K562 (cell line): Measurements from ENCODE around the gene E2F2. TPM values are rescaled to one million over a fixed set of nuclear protein-coding genes. Genes with fewer than 3 reads are reported as not detected.

Experiments used
- ATF1 ChIP-seq, 2 experiments: fragments of 450-650 bp in 1 of 2; IDR thresholded peaks; 2 replicates each; pipeline ENCODE4 v1.6.1; 2016; ENCODE audit warnings: missing compliant biosample characterization in 1 of 2, missing genetic modification characterization in 1 of 2
- BACH1 ChIP-seq: fragments of 200-800 bp; sonication (Bioruptor generic); IDR thresholded peaks from 2 replicates; pipeline ENCODE4 v1.6.1; 2016; ENCODE audit warnings: missing genetic modification characterization, missing compliant biosample characterization
- CREBBP ChIP-seq: IDR thresholded peaks from one replicate; pipeline ENCODE4 v1.6.1; 2012; ENCODE audit warnings: low read depth, mild to moderate bottlenecking, control low read depth, inconsistent platforms, low read length
- EP400 ChIP-seq: fragments of 450-650 bp; IDR thresholded peaks from 2 replicates; pipeline ENCODE4 v1.6.1; 2017; ENCODE audit warnings: antibody characterized with exemption, mild to moderate bottlenecking, moderate library complexity
- FOSL1 ChIP-seq: fragments of 200-800 bp; sonication (Bioruptor generic); conservative IDR thresholded peaks from 2 replicates; pipeline ENCODE4 v1.6.1; 2016; ENCODE audit warnings: missing genetic modification characterization, missing compliant biosample characterization
- HDAC2 ChIP-seq: fragments of 450-650 bp; IDR thresholded peaks from 2 replicates; pipeline ENCODE4 v1.6.1; 2016; ENCODE audit warnings: mild to moderate bottlenecking
- L3MBTL2 ChIP-seq: fragments of 450-650 bp; IDR thresholded peaks from 2 replicates; pipeline ENCODE4 v1.6.1; 2016; ENCODE audit warnings: mild to moderate bottlenecking, moderate library complexity
- LCOR ChIP-seq: sonication (generic); formaldehyde crosslinking; IDR thresholded peaks from 2 replicates; pipeline ENCODE4 v1.8.0; 2022; ENCODE audit warnings: mild to moderate bottlenecking, missing genetic modification reagents
- MTA1 ChIP-seq: fragments of 450-650 bp; IDR thresholded peaks from 2 replicates; pipeline ENCODE4 v1.6.1; 2017; ENCODE audit warnings: borderline replicate concordance
- MXI1 ChIP-seq: IDR thresholded peaks from 2 replicates; pipeline ENCODE4 v1.6.1; 2011; ENCODE audit warnings: low read depth, mild to moderate bottlenecking, improper control_type of control experiment, low read length
- NRF1 ChIP-seq, 2 experiments: fragments of 450-650 bp; IDR thresholded peaks in 1 of 2; conservative IDR thresholded peaks in 1 of 2; 2 replicates each; pipeline ENCODE4 v1.6.1; 2014; ENCODE audit warnings: mild to moderate bottlenecking in 2 of 2
- SAP30 ChIP-seq: fragments of 200-600 bp; sonication (generic); IDR thresholded peaks from 2 replicates; pipeline ENCODE4 v1.6.1; 2012; ENCODE audit warnings: borderline replicate concordance, low read depth, mild to moderate bottlenecking, moderate library complexity, low read length, control low read depth, inconsistent platforms; ENCODE audit not compliant: insufficient read depth, poor library complexity, severe bottlenecking
- SMAD4 ChIP-seq: fragments of 250-450 bp; sonication (Bioruptor Pico); conservative IDR thresholded peaks from 2 replicates; pipeline ENCODE4 v1.8.0; 2021; ENCODE audit warnings: inconsistent platforms, mild to moderate bottlenecking, moderate library complexity
- SPI1 ChIP-seq: IDR thresholded peaks from 2 replicates; pipeline ENCODE4 v1.6.1; 2011; ENCODE audit warnings: low read depth, low read length, control low read depth, borderline replicate concordance
- TAF7 ChIP-seq: fragments of 450-650 bp; IDR thresholded peaks from 2 replicates; pipeline ENCODE4 v1.6.1; 2016; ENCODE audit warnings: missing genetic modification characterization, missing compliant biosample characterization
- ZBTB1 ChIP-seq: sonication (generic); formaldehyde crosslinking; IDR thresholded peaks from 2 replicates; pipeline ENCODE4 v1.8.1; 2023; ENCODE audit warnings: missing genetic modification reagents, low read depth, mild to moderate bottlenecking, borderline replicate concordance
- ZNF121 ChIP-seq: sonication (generic); formaldehyde crosslinking; conservative IDR thresholded peaks from 2 replicates; pipeline ENCODE4 v1.8.0; 2022; ENCODE audit warnings: missing genetic modification reagents
- ZNF717 ChIP-seq: fragments of 250-450 bp; sonication (Bioruptor Pico); IDR thresholded peaks from 2 replicates; pipeline ENCODE4 v1.5.0; 2021
- polyA plus RNA-seq, 8 experiments: library from polyadenylated mRNA; depleted of rRNA in 4 of 8; stranded (reverse) in 5 of 8; unstranded in 3 of 8; fragments of >200 nt; fragmentation: Nextera tagmentation in 2 of 8; fragmentation: Illumina TruSeq in 1 of 8; extraction: Ambion mirVana in 2 of 8; extraction: Trizol in 1 of 8; gene quantifications; 2 replicates each; pipeline versions ENCODE4 v1.2.1 to v1.2.3, GENCODE V29; 2011 to 2014; ENCODE audit warnings: inconsistent platforms in 1 of 8, missing spikeins in 1 of 8
- total RNA-seq, 7 experiments: library from RNA; depleted of rRNA in 6 of 7; stranded (reverse); fragments of >200 nt in 6 of 7; fragmentation: Illumina TruSeq in 2 of 7; extraction: Trizol in 2 of 7; gene quantifications; 2 replicates each; pipeline versions ENCODE4 v1.2.1 to v1.2.3, GENCODE V29; 2011 to 2021; ENCODE audit warnings: low replicate concordance in 1 of 7
- TF ChIP-seq, protein P1 (sequence below): sonication (generic); formaldehyde crosslinking; IDR thresholded peaks from 2 replicates; pipeline ENCODE4 v1.8.1; 2023; ENCODE audit warnings: missing genetic modification reagents, mild to moderate bottlenecking, borderline replicate concordance
- TF ChIP-seq, protein P2 (sequence below), 2 experiments: fragments of 450-650 bp; IDR thresholded peaks; 2 replicates each; pipeline ENCODE4 v1.6.1; 2016
- TF ChIP-seq, protein P3 (sequence below): fragments of 250-450 bp; sonication (Bioruptor Pico); IDR thresholded peaks from 2 replicates; pipeline ENCODE4 v1.6.1; 2021; ENCODE audit warnings: mild to moderate bottlenecking

The E2F2 gene
- total and polyA plus RNA-seq, 9 of the 15 experiments (the other 6 are each of a cell fraction or from before 2014, with no cell fraction given): 3.1 to 25.3 (median 11.4) TPM

DNA sequence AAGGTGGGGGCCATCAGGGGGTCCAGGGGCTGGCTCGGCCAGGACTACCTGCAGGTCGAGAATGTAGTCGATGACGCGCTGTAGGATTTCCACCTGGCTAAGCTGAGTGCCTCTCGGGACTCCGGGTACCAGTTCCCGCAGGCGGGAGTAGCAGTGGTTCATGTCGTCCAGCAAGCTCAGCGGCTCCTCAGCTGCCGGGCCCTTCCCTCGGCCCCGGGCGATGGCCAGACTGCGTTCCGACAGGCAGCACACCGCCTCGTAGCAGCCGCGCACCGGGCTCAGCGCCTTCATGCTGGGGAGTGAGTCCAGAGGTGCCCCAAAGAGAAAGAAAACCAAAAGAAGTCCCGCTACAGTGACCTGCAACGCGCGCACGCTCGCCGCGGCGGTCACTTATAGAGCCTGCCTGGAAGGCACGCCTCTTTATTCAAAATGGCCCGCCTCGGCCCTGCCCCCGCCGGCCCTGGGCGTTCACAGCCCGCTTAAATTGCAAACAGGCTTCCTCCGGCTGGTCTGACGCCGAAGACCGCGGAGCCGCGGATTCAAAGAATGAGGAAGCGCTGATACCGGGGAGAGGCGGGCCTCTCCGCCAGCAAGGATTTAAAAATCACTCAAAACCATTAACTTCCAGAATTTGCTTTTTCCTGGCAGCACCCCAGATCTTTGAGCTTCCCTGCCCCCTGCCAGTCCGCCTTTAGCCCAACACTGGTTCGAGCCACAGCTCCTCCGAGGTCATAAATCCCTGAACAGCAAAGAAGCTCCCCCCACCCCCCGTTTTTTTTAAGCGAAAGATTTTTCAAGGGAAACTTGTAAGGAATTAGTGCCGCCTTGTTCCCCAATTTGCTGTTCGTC is 28.3 kb upstream of the E2F2 start, which contains the start of gene ID3 (continued):
- TF ChIP-seq, protein P1, sequence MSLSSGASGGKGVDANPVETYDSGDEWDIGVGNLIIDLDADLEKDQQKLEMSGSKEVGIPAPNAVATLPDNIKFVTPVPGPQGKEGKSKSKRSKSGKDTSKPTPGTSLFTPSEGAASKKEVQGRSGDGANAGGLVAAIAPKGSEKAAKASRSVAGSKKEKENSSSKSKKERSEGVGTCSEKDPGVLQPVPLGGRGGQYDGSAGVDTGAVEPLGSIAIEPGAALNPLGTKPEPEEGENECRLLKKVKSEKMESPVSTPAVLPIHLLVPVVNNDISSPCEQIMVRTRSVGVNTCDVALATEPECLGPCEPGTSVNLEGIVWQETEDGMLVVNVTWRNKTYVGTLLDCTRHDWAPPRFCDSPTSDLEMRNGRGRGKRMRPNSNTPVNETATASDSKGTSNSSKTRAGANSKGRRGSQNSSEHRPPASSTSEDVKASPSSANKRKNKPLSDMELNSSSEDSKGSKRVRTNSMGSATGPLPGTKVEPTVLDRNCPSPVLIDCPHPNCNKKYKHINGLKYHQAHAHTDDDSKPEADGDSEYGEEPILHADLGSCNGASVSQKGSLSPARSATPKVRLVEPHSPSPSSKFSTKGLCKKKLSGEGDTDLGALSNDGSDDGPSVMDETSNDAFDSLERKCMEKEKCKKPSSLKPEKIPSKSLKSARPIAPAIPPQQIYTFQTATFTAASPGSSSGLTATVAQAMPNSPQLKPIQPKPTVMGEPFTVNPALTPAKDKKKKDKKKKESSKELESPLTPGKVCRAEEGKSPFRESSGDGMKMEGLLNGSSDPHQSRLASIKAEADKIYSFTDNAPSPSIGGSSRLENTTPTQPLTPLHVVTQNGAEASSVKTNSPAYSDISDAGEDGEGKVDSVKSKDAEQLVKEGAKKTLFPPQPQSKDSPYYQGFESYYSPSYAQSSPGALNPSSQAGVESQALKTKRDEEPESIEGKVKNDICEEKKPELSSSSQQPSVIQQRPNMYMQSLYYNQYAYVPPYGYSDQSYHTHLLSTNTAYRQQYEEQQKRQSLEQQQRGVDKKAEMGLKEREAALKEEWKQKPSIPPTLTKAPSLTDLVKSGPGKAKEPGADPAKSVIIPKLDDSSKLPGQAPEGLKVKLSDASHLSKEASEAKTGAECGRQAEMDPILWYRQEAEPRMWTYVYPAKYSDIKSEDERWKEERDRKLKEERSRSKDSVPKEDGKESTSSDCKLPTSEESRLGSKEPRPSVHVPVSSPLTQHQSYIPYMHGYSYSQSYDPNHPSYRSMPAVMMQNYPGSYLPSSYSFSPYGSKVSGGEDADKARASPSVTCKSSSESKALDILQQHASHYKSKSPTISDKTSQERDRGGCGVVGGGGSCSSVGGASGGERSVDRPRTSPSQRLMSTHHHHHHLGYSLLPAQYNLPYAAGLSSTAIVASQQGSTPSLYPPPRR: no peak
- peak; percentile 35 for TF ChIP-seq EP400
- no peak for TF ChIP-seq TAF7
- TF ChIP-seq, protein P2, sequence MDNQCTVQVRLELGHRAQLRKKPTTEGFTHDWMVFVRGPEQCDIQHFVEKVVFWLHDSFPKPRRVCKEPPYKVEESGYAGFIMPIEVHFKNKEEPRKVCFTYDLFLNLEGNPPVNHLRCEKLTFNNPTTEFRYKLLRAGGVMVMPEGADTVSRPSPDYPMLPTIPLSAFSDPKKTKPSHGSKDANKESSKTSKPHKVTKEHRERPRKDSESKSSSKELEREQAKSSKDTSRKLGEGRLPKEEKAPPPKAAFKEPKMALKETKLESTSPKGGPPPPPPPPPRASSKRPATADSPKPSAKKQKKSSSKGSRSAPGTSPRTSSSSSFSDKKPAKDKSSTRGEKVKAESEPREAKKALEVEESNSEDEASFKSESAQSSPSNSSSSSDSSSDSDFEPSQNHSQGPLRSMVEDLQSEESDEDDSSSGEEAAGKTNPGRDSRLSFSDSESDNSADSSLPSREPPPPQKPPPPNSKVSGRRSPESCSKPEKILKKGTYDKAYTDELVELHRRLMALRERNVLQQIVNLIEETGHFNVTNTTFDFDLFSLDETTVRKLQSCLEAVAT (IDR thresholded peaks at IDR 0.05): peak; percentile 62 to 81; a peak in 3 of 4 replicates
- TF ChIP-seq SMAD4 (CRISPR knock-in tag): peak; percentile 62
- TF ChIP-seq SPI1: peak; percentile 99
- peak; percentile 36; the same call in 1 of the 2 replicates for TF ChIP-seq FOSL1 (tag)
- TF ChIP-seq HDAC2: peak; percentile 90; the same call in 1 of the 2 replicates
- TF ChIP-seq LCOR: peak; percentile 89
- TF ChIP-seq L3MBTL2: peak; percentile 82
- no peak for TF ChIP-seq CREBBP
- peak; percentile 71 for TF ChIP-seq MXI1
- TF ChIP-seq ATF1 (CRISPR knock-in tag; IDR thresholded peaks at IDR 0.05): no peak
- peak; percentile 67 for TF ChIP-seq ATF1 (tag; IDR thresholded peaks at IDR 0.05)
- peak; percentile 45 for TF ChIP-seq SAP30
- TF ChIP-seq ZNF717 (CRISPR knock-in tag): no peak
- no peak for TF ChIP-seq ZNF121
- TF ChIP-seq BACH1 (tag): no peak
- TF ChIP-seq NRF1 (conservative IDR thresholded peaks at IDR 0.05 in 1 of 2, IDR thresholded peaks at IDR 0.05 in 1 of 2): peak; percentile 92 to 93
- peak; percentile 67; the same call in 1 of the 2 replicates for TF ChIP-seq MTA1
- TF ChIP-seq, protein P3, sequence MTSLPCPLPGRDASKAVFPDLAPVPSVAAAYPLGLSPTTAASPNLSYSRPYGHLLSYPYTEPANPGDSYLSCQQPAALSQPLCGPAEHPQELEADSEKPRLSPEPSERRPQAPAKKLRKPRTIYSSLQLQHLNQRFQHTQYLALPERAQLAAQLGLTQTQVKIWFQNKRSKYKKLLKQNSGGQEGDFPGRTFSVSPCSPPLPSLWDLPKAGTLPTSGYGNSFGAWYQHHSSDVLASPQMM (CRISPR knock-in tag): no peak
- 0 out of 2 replicates have a peak, but pooled peaks have one; percentile 44 for TF ChIP-seq ZBTB1 (CRISPR knock-in tag)
